K562 (cell line): ENCODE measurements around the gene PGR. TPM values are rescaled to one million over a fixed set of nuclear protein-coding genes. Genes with fewer than 3 reads are reported as not detected.

Experiments used
- ATAC-seq: fragments of 200-7000 bp; cut with Tn5 transposase; 3 replicates; pipeline ENCODE4 v1.9.1; 2020; ENCODE audit warnings: moderate library complexity
- BruUV-seq: library from RNA; stranded (reverse); fragments of 400-500 nt; replicated peaks from 2 replicates; lab custom pipeline; 2021; lab: Mats Ljungman, UMichigan
- CTCF ChIA-PET: fragments of 300-600 bp; formaldehyde crosslinking; extraction: SDS; loops from one replicate; lab custom pipeline; 2021; ENCODE audit warnings: low intra/inter-chr PET ratio; lab: Yijun Ruan, JAX
- POLR2A ChIA-PET: fragments of 300-600, 350-650 bp; sonication (Branson Sonifier 250); formaldehyde crosslinking; extraction: SDS; loops from one replicate; lab custom pipeline; 2021; ENCODE audit warnings: antibody characterized with exemption, inconsistent platforms; lab: Yijun Ruan, JAX
- DNase-seq, 4 experiments: peaks; one replicate each; pipeline versions ENCODE4 v3.0.0 to v3.0.0-alpha.2; 2011 to 2018; ENCODE audit warnings: low spot score in 3 of 4, mixed read lengths in 3 of 4; ENCODE audit errors: extremely low read depth in 1 of 4
- FAIRE-seq: peaks from 2 replicates; lab custom pipeline; 2011; peaks lifted over from hg19 to GRCh38; lab: Jason Lieb, UNC
- H2AFZ ChIP-seq: 2 replicates; pipeline ENCODE4 v1.6.0; 2011; ENCODE audit warnings: low read depth, low read length, control low read depth, inconsistent platforms
- H3K27ac ChIP-seq: fragments of 200-600 bp; 3 replicates; pipeline ENCODE4 v1.8.0; 2011; ENCODE audit warnings: low read depth, mild to moderate bottlenecking, control low read depth, inconsistent platforms, low read length, moderate library complexity, mixed read lengths; ENCODE audit errors: extremely low read depth
- H3K27me3 ChIP-seq, 2 experiments: fragments of 300-600 bp in 1 of 2; 2 replicates in 1 of 2; 3 replicates in 1 of 2; pipeline versions ENCODE4 v1.6.0 to v1.8.0; 2011; ENCODE audit warnings: inconsistent platforms in 2 of 2, low read length in 2 of 2, mild to moderate bottlenecking in 1 of 2, mixed read lengths in 1 of 2, moderate library complexity in 1 of 2; ENCODE audit not compliant: control insufficient read depth in 2 of 2, insufficient read depth in 2 of 2
- H3K36me3 ChIP-seq: fragments of 300-600 bp; 3 replicates; pipeline ENCODE4 v1.8.0; 2011; ENCODE audit warnings: mild to moderate bottlenecking, low read length, inconsistent platforms; ENCODE audit not compliant: control insufficient read depth, insufficient read depth
- H3K4me1 ChIP-seq, 2 experiments: fragments of 200-600 bp in 1 of 2; replicated peaks in 1 of 2; 2 replicates in 1 of 2; 3 replicates in 1 of 2; pipeline versions ENCODE4 v1.5.1 to v1.8.0; 2011; ENCODE audit warnings: inconsistent platforms in 2 of 2, low read length in 2 of 2, mild to moderate bottlenecking in 1 of 2, mixed read lengths in 1 of 2, moderate library complexity in 1 of 2; ENCODE audit not compliant: control insufficient read depth in 2 of 2, insufficient read depth in 2 of 2
- H3K4me2 ChIP-seq: 2 replicates; pipeline ENCODE4 v1.6.1; 2011; ENCODE audit warnings: low read length, control low read depth, inconsistent platforms, mixed read lengths; ENCODE audit not compliant: insufficient read depth
- H3K4me3 ChIP-seq: fragments of 200-600 bp; sonication (generic), shearing (Covaris generic); 2 replicates; pipeline ENCODE4 v1.5.1; 2016; ENCODE audit warnings: control low read depth, inconsistent platforms
- H3K79me2 ChIP-seq: fragments of 200-600 bp; 3 replicates; pipeline ENCODE4 v1.8.0; 2011; ENCODE audit warnings: low read length, inconsistent platforms; ENCODE audit not compliant: control insufficient read depth, insufficient read depth
- H3K9ac ChIP-seq, 2 experiments: 2 replicates each; pipeline versions ENCODE4 v1.6.0 to v1.6.1; 2011; ENCODE audit warnings: low read depth in 2 of 2, low read length in 2 of 2, control low read depth in 1 of 2, inconsistent platforms in 1 of 2, mild to moderate bottlenecking in 1 of 2, mixed read lengths in 1 of 2; ENCODE audit not compliant: insufficient read depth in 1 of 2
- H3K9me1 ChIP-seq: one replicate; pipeline ENCODE4 v1.6.0; 2011; ENCODE audit warnings: inconsistent platforms, mild to moderate bottlenecking, low read length, moderate library complexity; ENCODE audit not compliant: control insufficient read depth, insufficient read depth
- H3K9me3 ChIP-seq: replicated peaks from 2 replicates; pipeline ENCODE4 v1.5.1; 2011; ENCODE audit warnings: low read depth, low read length, inconsistent platforms; ENCODE audit not compliant: control insufficient read depth, insufficient read depth
- H4K20me1 ChIP-seq: replicated peaks from 2 replicates; pipeline ENCODE4 v1.6.1; 2011; ENCODE audit warnings: low read length, inconsistent platforms, mixed read lengths; ENCODE audit not compliant: control insufficient read depth, insufficient read depth
- BCOR ChIP-seq: fragments of 450-650 bp; IDR thresholded peaks from 2 replicates; pipeline ENCODE4 v1.6.1; 2016
- BRD9 ChIP-seq: fragments of 450-650 bp; IDR thresholded peaks from 2 replicates; pipeline ENCODE4 v1.6.1; 2018; ENCODE audit warnings: low read depth; ENCODE audit not compliant: partially characterized antibody
- CBX5 ChIP-seq: IDR thresholded peaks from 2 replicates; pipeline ENCODE4 v1.6.1; 2014; ENCODE audit warnings: low read depth, borderline replicate concordance
- FOXP1 ChIP-seq: sonication (generic); formaldehyde crosslinking; IDR thresholded peaks from 2 replicates; pipeline ENCODE4 v1.8.0; 2022; ENCODE audit warnings: mild to moderate bottlenecking, missing genetic modification reagents
- JUN ChIP-seq, 2 experiments: sonication (generic) in 1 of 2; formaldehyde crosslinking in 1 of 2; IDR thresholded peaks; 2 replicates each; pipeline versions ENCODE4 v1.6.1 to v1.8.0; 2012 to 2022; ENCODE audit warnings: borderline replicate concordance in 2 of 2, mild to moderate bottlenecking in 2 of 2, improper control_type of control experiment in 1 of 2, low read depth in 1 of 2, low read length in 1 of 2, missing genetic modification reagents in 1 of 2
- LEF1 ChIP-seq: fragments of 450-650 bp; IDR thresholded peaks from 2 replicates; pipeline ENCODE4 v1.6.1; 2016; ENCODE audit warnings: mild to moderate bottlenecking
- NFRKB ChIP-seq: fragments of 450-650 bp; IDR thresholded peaks from 2 replicates; pipeline ENCODE4 v1.6.1; 2016; ENCODE audit warnings: low read depth
- PHF8 ChIP-seq: fragments of 200-600 bp; sonication (generic); IDR thresholded peaks from 2 replicates; pipeline ENCODE4 v1.6.1; 2012; ENCODE audit warnings: mixed run types, mild to moderate bottlenecking, inconsistent platforms, low read length, moderate library complexity, borderline replicate concordance
- POLR3G ChIP-seq: IDR thresholded peaks from 2 replicates; pipeline ENCODE4 v1.6.1; 2011; ENCODE audit not compliant: insufficient read length, insufficient replicate concordance; ENCODE audit errors: extremely low read depth
- RBM14 ChIP-seq: fragments of 200-400 bp; formaldehyde crosslinking; IDR thresholded peaks from 2 replicates; pipeline ENCODE4 v1.6.1; 2018; ENCODE audit warnings: low read depth, mild to moderate bottlenecking, low read length, moderate library complexity, borderline replicate concordance; ENCODE audit not compliant: insufficient read depth
- RBM25 ChIP-seq: fragments of 200-400 bp; formaldehyde crosslinking; IDR thresholded peaks from 2 replicates; pipeline ENCODE4 v1.6.1; 2018; ENCODE audit warnings: low read length, low read depth, moderate library complexity; ENCODE audit not compliant: severe bottlenecking
- SREBF1 ChIP-seq: fragments of 150-350 bp; IDR thresholded peaks from 2 replicates; pipeline ENCODE4 v1.6.1; 2014; ENCODE audit warnings: antibody characterized with exemption, low read depth, low read length, borderline replicate concordance
- XRCC4 ChIP-seq: IDR thresholded peaks from one replicate; pipeline ENCODE4 v1.6.1; 2011; ENCODE audit not compliant: insufficient read depth, insufficient read length; ENCODE audit errors: extremely low read depth
- ZEB2 ChIP-seq: fragments of 450-650 bp; IDR thresholded peaks from 2 replicates; pipeline ENCODE4 v1.6.1; 2016
- ZNF146 ChIP-seq: IDR thresholded peaks from one replicate; pipeline ENCODE4 v1.6.1; 2018; ENCODE audit warnings: missing compliant biosample characterization; ENCODE audit not compliant: unreplicated experiment
- ZNF436 ChIP-seq: fragments of 250-450, 450-650 bp; sonication (Bioruptor Pico); formaldehyde crosslinking; IDR thresholded peaks from 2 replicates; pipeline ENCODE4 v1.7.0; 2020; ENCODE audit warnings: mild to moderate bottlenecking
- WGBS: fragments of 100-300 bp; shearing (Covaris generic); methylation state at CpG from one replicate; pipeline ENCODE4 v1.1.6; 2016; ENCODE audit warnings: low coverage, mixed read lengths; ENCODE audit not compliant: insufficient coverage; ENCODE audit errors: missing lambda C conversion rate; 5-methylcytosine and 5-hydroxymethylcytosine counted together
- in situ Hi-C: fragments of 300-500 bp; cut with MboI; formaldehyde crosslinking; loops from 4 replicates; pipeline ENCODE4 v1.15.0; 2018; ENCODE audit warnings: inconsistent platforms, mixed read lengths
- intact Hi-C: fragments of 100-400 bp; cut with micrococcal nuclease; formaldehyde crosslinking; loops from 2 replicates; pipeline ENCODE4 v1.14.2; 2022
- polyA plus RNA-seq, 8 experiments: library from polyadenylated mRNA; depleted of rRNA in 4 of 8; stranded (reverse) in 5 of 8; unstranded in 3 of 8; fragments of >200 nt; fragmentation: Nextera tagmentation in 2 of 8; fragmentation: Illumina TruSeq in 1 of 8; extraction: Ambion mirVana in 2 of 8; extraction: Trizol in 1 of 8; gene quantifications; 2 replicates each; pipeline versions ENCODE4 v1.2.1 to v1.2.3, GENCODE V29; 2011 to 2014; ENCODE audit warnings: inconsistent platforms in 1 of 8, missing spikeins in 1 of 8
- total RNA-seq, 7 experiments: library from RNA; depleted of rRNA in 6 of 7; stranded (reverse); fragments of >200 nt in 6 of 7; fragmentation: Illumina TruSeq in 2 of 7; extraction: Trizol in 2 of 7; gene quantifications; 2 replicates each; pipeline versions ENCODE4 v1.2.1 to v1.2.3, GENCODE V29; 2011 to 2021; ENCODE audit warnings: low replicate concordance in 1 of 7
- TF ChIP-seq, protein P1 (sequence below): fragments of 250-450 bp; sonication (Bioruptor Pico); IDR thresholded peaks from 2 replicates; pipeline ENCODE4 v1.5.0; 2022; ENCODE audit warnings: mild to moderate bottlenecking
- TF ChIP-seq, protein P2 (sequence below): fragments of 250-450 bp; sonication (Bioruptor Pico); IDR thresholded peaks from 2 replicates; pipeline ENCODE4 v1.9.0; 2021; ENCODE audit warnings: mild to moderate bottlenecking

Gene PGR
- total and polyA plus RNA-seq, 9 of the 15 experiments (the other 6 are each of a cell fraction or from before 2014, with no cell fraction given) = 0.43 to 2.4 (median 1.3) TPM

GRCh38 chr11:101045415-101045814, 84.2 kb downstream of the PGR start:
- DNase-seq (no peak), ATAC-seq (no peak), FAIRE-seq (no peak)
- WGBS = 63% methylated on average over 1 of the region's 1 CpG
- Histone ChIP-seq H3K36me3 (no peaks in the 10 kb centered on the region), H3K4me2 (no peak overlapping the region), H3K79me2 (no peaks in the 10 kb centered on the region), H3K27me3 (no peaks in the 10 kb centered on the region), H3K4me1 (peaks cover 0 to 9% of the 10 kb centered on the region in 2 experiments; a peak in 2 of 5 replicates), H3K9ac (no peak overlapping the region), H3K4me3 (no peak overlapping the region), H2AFZ (no peak overlapping the region), H3K9me1 (no peaks in the 10 kb centered on the region), H3K9me3 (no peaks in the 10 kb centered on the region; the same call in 1 of the 2 replicates), H3K27ac (no peak overlapping the region), H4K20me1 (no peaks in the 10 kb centered on the region)
- no TSS peak for BruUV-seq
- CTCF ChIA-PET = no interaction called here
- TF ChIP-seq, protein P1, sequence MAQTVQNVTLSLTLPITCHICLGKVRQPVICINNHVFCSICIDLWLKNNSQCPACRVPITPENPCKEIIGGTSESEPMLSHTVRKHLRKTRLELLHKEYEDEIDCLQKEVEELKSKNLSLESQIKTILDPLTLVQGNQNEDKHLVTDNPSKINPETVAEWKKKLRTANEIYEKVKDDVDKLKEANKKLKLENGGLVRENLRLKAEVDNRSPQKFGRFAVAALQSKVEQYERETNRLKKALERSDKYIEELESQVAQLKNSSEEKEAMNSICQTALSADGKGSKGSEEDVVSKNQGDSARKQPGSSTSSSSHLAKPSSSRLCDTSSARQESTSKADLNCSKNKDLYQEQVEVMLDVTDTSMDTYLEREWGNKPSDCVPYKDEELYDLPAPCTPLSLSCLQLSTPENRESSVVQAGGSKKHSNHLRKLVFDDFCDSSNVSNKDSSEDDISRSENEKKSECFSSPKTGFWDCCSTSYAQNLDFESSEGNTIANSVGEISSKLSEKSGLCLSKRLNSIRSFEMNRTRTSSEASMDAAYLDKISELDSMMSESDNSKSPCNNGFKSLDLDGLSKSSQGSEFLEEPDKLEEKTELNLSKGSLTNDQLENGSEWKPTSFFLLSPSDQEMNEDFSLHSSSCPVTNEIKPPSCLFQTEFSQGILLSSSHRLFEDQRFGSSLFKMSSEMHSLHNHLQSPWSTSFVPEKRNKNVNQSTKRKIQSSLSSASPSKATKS (CRISPR knock-in tag) = no peak
- TF ChIP-seq, protein P2, sequence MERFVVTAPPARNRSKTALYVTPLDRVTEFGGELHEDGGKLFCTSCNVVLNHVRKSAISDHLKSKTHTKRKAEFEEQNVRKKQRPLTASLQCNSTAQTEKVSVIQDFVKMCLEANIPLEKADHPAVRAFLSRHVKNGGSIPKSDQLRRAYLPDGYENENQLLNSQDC (CRISPR knock-in tag) = no peak
- peak; percentile 59 for TF ChIP-seq RBM25
- no peak for TF ChIP-seq ZNF436
- TF ChIP-seq SREBF1 = no peak
- TF ChIP-seq FOXP1 (CRISPR knock-in tag) = no peak
- TF ChIP-seq ZEB2 = no peak
- TF ChIP-seq ZNF146 (CRISPR knock-in tag) = peak; percentile 65
- TF ChIP-seq PHF8 = no peak
- no peak for TF ChIP-seq RBM14
- TF ChIP-seq BRD9 = no peak
- TF ChIP-seq NFRKB = no peak
- no peak for TF ChIP-seq POLR3G
- no peak for TF ChIP-seq LEF1
- TF ChIP-seq BCOR = 0 out of 2 replicates have a peak, but pooled peaks have one; percentile 44
- TF ChIP-seq CBX5 = no peak
- no peak for TF ChIP-seq JUN (IDR thresholded peaks at IDR 0.05; ENCODE audit: borderline replicate concordance, low read depth, low read length)
- TF ChIP-seq JUN (CRISPR knock-in tag; IDR thresholded peaks at IDR 0.05; ENCODE audit: borderline replicate concordance) = no peak
- TF ChIP-seq XRCC4 = no peak
- POLR2A ChIA-PET = interaction anchor here (0.5 kb wide), 1 partner anchor 409 kb away, joined by 3 read pairs; no protein-coding TSS in a partner anchor
- intact Hi-C loops = loop anchor here (5.0 kb wide), 1 partner anchor 82 kb away; the partner anchor contains the start of gene PGR
- in situ Hi-C loops = no loop called here
